Activated T-cell treated with anti-CD3 and anti-CD28 coated beads for 48 hours (primary cell): ENCODE measurements around the gene TRIOBP.
"Not testable (repeated sequence)": the region's sequence is repeated elsewhere in the genome, so short reads cannot be mapped to it uniquely, and the experiment has no call there.

Experiments
- DNase-seq: peaks from one replicate; pipeline ENCODE4 v3.0.0-alpha.2; 2020; ENCODE audit warnings: low read depth

TRIOBP gene

GRCh38 chr22:37775785-37776638 is 79.2 kb downstream of the TRIOBP start:
- no peak for DNase-seq

GRCh38 chr22:37776639-37777005 is 79.8 kb downstream of the TRIOBP start:
- DNase-seq: no peak

- no peak for DNase-seq
These were observed 80.4 kb downstream of the TRIOBP start for GRCh38 chr22:37777122-37777687.

DNA sequence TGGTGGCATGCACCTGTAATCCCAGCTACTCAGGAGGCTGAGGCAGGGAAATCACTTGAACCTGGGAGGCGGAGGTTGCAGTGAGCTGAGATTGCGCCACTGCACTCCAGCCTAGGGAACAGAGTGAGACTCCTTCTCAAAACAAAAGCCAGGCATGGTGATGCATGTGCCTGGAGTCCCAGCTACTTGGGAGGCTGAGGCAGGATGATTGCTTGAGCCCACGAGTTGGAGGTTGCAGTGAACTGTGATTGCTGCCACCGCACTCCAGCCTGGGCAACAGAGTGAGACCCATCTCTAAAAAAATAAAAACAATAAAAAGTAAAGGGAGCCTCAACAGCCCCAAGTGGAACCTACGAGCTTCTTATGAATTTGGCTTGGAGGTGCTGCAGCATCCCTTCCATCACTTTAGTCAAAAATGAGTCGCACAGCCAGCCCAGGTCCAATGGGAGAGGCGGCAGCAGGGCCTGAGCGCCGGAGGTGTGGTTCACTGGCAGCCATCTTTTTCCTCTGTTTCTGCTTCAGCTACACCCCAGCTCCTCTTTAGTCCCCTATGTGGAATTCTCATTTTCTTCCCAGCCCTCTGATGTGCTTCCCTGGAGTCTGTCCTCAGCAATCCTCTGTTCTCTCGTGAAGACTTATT is 81.6 kb downstream of the TRIOBP start:
- DNase-seq: no peak

DNA sequence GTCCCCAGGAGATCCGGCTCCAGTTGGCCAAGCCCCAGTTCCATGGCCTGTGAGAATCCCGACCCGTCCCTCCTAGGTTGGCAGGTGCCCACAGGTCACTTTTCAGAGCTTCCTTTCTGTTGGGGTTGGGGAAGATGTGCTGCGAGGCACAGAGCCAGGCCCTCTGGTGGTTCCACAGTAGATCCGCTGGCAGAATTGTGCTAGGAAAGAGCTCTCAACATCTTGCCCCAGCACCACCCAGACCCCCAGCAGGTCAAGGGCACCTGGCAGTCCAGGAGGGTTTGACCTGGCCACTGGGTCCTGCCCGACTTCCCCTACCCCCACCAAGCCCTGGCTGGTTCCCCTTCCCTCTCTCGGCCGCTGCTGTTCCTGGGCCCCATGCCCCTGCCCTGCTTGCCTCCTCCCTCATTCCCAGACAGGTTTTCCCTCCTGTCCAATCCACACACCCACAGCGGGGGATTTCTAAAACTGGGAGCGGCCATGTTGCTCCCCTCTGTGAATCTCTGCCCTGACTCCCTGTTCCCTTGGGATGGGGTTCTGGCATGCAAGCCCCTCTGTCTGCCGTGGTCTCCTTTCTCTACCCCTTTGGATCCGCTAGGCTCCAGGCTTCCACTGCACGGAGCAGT is 84.7 kb downstream of the TRIOBP start:
- DNase-seq: no peak

- no peak for DNase-seq
These were observed 85.7 kb downstream of the TRIOBP start for GRCh38 chr22:37782340-37783168.

DNA sequence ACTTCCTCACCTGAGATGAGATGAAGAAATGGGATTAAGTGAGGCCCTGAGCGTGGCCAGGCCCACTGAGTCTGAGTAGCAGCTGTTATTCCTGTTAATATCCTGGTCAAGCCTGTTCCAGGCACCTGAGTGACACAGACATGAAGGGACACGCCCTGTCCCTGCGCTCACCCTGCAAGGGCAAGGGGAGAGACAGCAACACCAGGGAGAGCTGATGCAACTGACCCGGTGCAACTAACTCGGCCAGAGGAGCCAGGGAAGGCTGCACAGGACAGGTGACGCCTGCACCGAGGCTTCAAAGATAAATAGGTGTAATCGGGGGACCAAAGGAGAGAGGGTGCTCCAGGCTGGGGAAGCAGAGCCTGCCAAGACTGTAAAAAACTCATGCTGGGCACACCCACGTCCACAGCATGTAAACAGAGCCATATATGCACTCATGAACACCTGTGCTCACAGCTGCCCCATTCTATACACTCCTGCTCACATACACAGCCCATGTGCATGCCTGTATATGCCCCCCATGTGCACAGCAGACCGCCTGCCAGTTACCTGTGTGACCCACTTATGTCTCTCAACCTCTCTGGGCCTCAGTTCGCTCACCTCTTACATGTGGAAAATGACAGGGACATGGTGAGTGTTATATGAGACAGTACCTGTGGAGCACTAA is 88.1 kb downstream of the TRIOBP start:
- no peak for DNase-seq

GRCh38 chr22:37790234-37790633 is 93.4 kb downstream of the TRIOBP start:
- DNase-seq: no peak

GRCh38 chr22:37792494-37792893 is 95.6 kb downstream of the TRIOBP start:
- DNase-seq: no peak

GRCh38 chr22:37794376-37794775 is 97.5 kb downstream of the TRIOBP start:
- DNase-seq: no peak

DNA sequence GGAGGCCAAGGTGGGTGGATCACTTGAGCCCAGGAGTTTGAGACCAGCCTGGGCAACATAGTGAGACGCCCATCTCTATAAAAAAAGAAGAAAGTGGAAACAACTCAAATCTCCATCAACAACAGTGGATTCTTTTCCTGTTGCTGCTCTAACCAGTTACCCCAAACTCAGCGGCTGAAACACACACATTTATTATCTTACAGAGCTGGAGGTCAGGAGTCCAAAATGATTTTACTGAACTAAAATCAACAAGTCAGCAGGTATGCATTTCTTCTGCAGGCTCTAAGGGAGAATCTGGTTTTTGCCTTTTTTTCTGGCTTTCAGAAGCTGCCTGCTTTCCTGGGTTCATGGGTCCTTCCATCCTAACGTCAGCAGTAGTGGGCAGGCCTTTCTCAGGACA is 99.2 kb downstream of the TRIOBP start:
- no peak for DNase-seq

DNA sequence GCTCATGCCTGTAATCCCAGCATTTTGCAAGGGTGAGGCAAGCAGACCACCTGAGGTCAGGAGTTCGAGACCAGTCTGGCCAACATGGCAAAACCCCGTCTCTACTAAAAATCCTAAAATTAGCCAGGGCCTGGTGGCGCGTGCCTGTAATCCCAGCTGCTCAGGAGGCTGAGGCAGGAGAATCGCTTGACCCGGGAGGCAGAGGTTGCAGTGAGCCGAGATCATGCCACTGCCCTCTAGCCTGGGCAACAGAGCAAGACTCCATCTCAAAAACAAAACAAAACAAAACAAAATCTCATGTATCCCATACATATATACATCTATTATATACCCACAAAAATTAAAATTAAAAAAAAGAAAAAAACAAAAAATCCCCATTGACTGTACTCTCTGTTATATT is 100.4 kb downstream of the TRIOBP start:
- DNase-seq: not testable (repeated sequence)

DNA sequence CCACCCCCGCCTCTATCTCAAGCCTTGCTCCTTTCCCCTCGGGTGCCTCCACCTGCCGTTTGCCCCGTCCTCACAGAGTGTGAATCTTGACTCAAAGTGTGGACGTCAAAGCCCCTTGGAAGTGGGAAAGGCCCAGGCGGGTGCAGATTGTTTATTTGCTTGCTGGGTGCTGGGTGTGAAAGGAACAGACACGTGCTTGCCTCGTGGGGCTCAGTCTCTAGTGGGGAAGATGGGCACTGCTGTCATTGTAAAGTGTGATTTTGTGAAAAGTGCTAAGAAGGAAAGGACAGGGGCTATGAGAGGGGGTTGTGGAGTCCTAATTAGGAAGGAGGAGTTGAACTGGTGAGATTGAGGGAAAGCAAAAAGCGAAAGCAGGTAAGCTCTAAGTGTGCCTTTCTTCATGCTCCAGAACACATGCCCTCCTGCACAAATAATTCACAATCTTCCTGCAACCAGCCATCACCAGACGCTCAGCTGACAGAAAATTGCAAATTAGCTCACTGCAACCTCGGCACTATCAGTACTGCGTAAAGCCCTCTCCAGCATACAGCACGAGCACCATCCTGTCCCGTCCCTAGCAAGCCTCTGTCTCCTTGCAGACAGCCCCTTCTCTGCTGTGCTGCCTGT is 101.1 kb downstream of the TRIOBP start:
- no peak for DNase-seq

- DNase-seq: not testable (repeated sequence)
These were observed 103.1 kb downstream of the TRIOBP start for GRCh38 chr22:37799979-37800378.

- DNase-seq: no peak
These were observed 105.1 kb downstream of the TRIOBP start for GRCh38 chr22:37801946-37802309.

- DNase-seq: no peak
These were observed 105.7 kb downstream of the TRIOBP start for GRCh38 chr22:37802310-37803194.

DNA sequence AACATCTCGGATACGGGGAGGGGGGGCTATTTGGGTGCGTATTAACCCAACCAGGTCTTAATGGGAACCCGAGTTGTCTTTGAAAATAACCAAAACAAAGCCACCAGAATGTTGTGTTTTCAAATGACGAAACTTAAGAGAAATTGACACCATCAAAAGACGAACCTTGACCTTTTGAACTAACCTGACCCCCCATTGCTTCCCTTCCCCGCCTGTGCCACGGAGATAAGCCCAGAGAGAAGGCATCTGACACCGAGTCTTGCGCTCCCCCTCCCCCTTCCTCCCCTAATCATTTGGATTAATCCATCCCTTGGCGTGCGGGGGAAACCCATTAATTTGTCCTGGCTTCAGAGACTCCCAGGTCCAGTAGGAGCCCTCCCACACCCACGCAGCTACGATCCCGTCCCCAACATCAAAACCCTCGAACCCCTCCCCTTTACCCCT is 106.4 kb downstream of the TRIOBP start:
- DNase-seq: no peak

GRCh38 chr22:37803639-37804351 is 106.9 kb downstream of the TRIOBP start:
- no peak for DNase-seq

GRCh38 chr22:37804352-37804880 is 107.6 kb downstream of the TRIOBP start:
- DNase-seq: no peak
